HS-27A (cell line): Measurements from ENCODE around the gene ISM1.

Source experiments
- DNase-seq: peaks from one replicate; pipeline ENCODE4 v3.0.0-alpha.2; 2012; ENCODE audit warnings: low read depth, missing footprints

The ISM1 gene

DNA sequence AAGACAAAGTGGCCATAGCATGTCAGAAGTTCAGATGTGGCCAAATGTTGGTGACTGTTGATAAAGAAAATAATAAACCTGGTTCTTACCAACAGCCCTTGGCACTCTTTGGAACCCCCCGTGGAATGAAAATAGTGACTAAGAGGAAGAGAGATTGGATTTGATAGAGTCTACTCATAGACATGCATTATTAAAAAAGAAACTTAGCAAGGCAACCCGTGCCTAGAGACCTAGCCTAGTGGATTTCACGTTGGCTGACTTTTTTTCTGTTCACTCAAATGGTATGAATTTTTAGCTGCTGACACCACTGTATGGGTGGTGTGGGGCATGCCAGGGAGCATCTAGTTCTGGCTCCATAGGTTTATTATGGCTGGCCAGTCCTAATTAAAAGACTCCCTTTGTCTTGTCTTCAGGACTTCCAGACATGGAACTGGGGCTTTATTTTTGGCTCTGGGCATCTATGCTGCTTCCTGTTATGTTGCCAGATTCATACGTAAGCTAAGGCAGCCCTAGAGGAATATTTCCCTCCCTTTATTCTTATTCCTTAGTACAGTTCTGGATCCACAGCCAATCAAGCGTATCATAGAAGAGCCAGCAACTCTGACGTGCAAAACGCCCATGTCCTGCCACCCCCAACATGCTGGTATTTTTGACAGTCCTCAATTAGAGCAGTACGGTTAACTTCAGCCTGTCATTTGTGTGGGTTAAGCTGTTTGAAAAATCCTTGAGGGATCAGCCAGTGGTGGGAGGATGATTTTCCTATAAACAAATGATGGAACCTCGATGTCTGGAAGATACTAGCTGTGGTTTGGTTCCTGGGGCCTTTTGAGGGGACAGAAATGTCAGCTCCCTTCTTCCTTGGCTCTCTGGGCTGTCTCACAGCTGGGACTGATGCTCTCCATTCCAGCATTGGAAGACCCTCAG is 127.5 kb downstream of the ISM1 start:
- DNase-seq: no peak

DNA sequence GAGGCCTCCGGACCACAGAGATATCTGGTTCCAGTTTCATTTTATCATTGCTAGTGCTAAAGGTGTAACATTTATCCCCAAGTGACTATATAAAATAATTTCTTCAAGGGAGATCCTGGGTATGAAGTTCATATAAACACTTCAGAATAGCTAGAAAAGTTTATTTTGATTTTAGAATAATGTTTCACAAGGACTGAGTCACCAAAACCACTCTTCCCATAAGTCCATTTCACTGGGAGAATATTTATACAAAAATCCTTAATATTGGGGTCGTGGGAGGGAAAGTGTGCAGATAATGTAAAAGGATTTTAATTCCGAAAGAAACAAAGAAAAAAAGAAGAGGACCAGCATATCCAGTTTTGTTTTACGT is 128.1 kb downstream of the ISM1 start:
- DNase-seq: no peak
